Spleen (tissue), 7 donors: ENCODE data around the gene EPHB1.

Source experiments
- POLR2A ChIP-seq, 3 donors: fragments of 450-650 bp; IDR thresholded peaks; one replicate each; pipeline ENCODE4 v1.5.1; 2017; ENCODE audit warnings: antibody characterized with exemption in 3 of 3, mild to moderate bottlenecking in 1 of 3
- POLR2AphosphoS5 ChIP-seq, 3 donors: sonication (generic); formaldehyde crosslinking; IDR thresholded peaks; one replicate each; pipeline ENCODE4 v1.5.1; 2017; ENCODE audit warnings: antibody characterized with exemption in 3 of 3
- TF ChIP-seq, protein P1 (sequence below), 11 experiments: fragments of 200-600 bp in 7 of 11; fragments of 450-650 bp in 4 of 11; sonication (generic) in 4 of 11; IDR thresholded peaks in 8 of 11; conservative IDR thresholded peaks in 3 of 11; 1 replicate in 7 of 11; 2 replicates in 4 of 11; pipeline versions ENCODE4 v1.4.0 to v1.8.0; 2016 to 2021; ENCODE audit warnings: antibody characterized with exemption in 11 of 11, inconsistent platforms in 4 of 11, mild to moderate bottlenecking in 1 of 11
- donor health status: DM: no; HTN: no; CAD: no; lungs with moderate emphysema.
- donor health status: DM: no; HTN: no; CAD: no.
- donor health status: DM: no; HTN: no; CAD: no.

DNA sequence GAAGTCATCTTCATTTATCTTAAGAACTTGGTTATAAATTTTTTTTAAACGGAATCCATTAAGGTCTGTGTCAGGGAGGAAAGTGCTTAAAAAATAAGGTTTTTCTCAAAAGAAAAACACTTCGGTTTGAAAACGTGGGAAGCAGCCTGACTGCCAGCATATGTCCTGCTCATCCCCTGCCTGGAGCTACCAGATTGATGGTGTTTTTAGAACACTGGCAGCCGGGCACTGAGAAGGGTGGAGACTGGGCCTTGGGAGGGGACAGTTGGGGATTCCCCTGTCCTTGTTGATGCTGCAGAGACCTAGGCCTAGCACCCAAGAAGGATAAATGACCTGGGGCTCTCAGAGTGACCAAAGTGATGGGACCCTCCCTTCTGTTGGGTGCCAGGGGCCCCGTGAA lies 296.9 kb downstream of the EPHB1 start:
- TF ChIP-seq POLR2A (IDR thresholded peaks at IDR 0.05), result no peak
- TF ChIP-seq, protein P1, sequence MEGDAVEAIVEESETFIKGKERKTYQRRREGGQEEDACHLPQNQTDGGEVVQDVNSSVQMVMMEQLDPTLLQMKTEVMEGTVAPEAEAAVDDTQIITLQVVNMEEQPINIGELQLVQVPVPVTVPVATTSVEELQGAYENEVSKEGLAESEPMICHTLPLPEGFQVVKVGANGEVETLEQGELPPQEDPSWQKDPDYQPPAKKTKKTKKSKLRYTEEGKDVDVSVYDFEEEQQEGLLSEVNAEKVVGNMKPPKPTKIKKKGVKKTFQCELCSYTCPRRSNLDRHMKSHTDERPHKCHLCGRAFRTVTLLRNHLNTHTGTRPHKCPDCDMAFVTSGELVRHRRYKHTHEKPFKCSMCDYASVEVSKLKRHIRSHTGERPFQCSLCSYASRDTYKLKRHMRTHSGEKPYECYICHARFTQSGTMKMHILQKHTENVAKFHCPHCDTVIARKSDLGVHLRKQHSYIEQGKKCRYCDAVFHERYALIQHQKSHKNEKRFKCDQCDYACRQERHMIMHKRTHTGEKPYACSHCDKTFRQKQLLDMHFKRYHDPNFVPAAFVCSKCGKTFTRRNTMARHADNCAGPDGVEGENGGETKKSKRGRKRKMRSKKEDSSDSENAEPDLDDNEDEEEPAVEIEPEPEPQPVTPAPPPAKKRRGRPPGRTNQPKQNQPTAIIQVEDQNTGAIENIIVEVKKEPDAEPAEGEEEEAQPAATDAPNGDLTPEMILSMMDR (IDR thresholded peaks at IDR 0.05 in 8 of 11, conservative IDR thresholded peaks at IDR 0.05 in 3 of 11), result no peak
- no peak for TF ChIP-seq POLR2AphosphoS5 (IDR thresholded peaks at IDR 0.05)
